GM12878 (cell line): ENCODE measurements around the gene MCOLN2. TPM values are rescaled to one million over a fixed set of nuclear protein-coding genes. Genes with fewer than 3 reads are reported as not detected.
A peak's percentile ranks its signal among the peaks of the same experiment; 100 is the strongest.

Source experiments
- ATAC-seq: fragments of 200-7000 bp; cut with Tn5 transposase; 3 replicates; pipeline ENCODE4 v1.9.1; 2020; ENCODE audit warnings: mild to moderate bottlenecking, moderate library complexity
- BruUV-seq: library from RNA; stranded (reverse); fragments of 400-500 nt; replicated peaks from 2 replicates; lab custom pipeline; 2021; lab: Mats Ljungman, UMichigan
- CTCF ChIA-PET: fragments of 300-600 bp; sonication (Branson Sonifier 250); formaldehyde crosslinking; extraction: SDS; loops from one replicate; lab custom pipeline; 2021; ENCODE audit warnings: inconsistent platforms; lab: Yijun Ruan, JAX
- POLR2A ChIA-PET: fragments of 350-600 bp; formaldehyde crosslinking; extraction: SDS; loops from one replicate; lab custom pipeline; 2021; ENCODE audit warnings: inconsistent platforms; lab: Charles Lee
- RAD21 ChIA-PET: fragments of 300-600 bp; sonication (Branson Sonifier 250); formaldehyde crosslinking; loops from one replicate; lab custom pipeline; 2023; ENCODE audit warnings: antibody characterized with exemption; ENCODE audit not compliant: unreplicated experiment; lab: Charles Lee
- SMC1A ChIA-PET: fragments of 300-600 bp; sonication (Branson Sonifier 250); formaldehyde crosslinking; loops from one replicate; lab custom pipeline; 2023; ENCODE audit not compliant: unreplicated experiment, uncharacterized antibody; lab: Charles Lee
- DNase-seq: peaks from one replicate; pipeline ENCODE4 v3.0.0-alpha.2; 2011; ENCODE audit warnings: low read depth, low spot score
- FAIRE-seq: peaks from 3 replicates; lab custom pipeline; 2011; peaks lifted over from hg19 to GRCh38; lab: Jason Lieb, UNC
- H2AFZ ChIP-seq: 2 replicates; pipeline ENCODE4 v1.6.0; 2011; ENCODE audit warnings: low read depth, low read length, control low read depth; ENCODE audit not compliant: control insufficient read depth
- H3K27ac ChIP-seq: 2 replicates; pipeline ENCODE4 v1.5.1; 2011; ENCODE audit warnings: control low read depth; ENCODE audit not compliant: control insufficient read depth, insufficient read depth
- H3K27me3 ChIP-seq, 2 experiments: replicated peaks in 1 of 2; 2 replicates each; pipeline versions ENCODE4 v1.6.0 to v1.6.1; 2011; ENCODE audit warnings: low read length in 1 of 2; ENCODE audit not compliant: control insufficient read depth in 2 of 2, insufficient read depth in 2 of 2
- H3K36me3 ChIP-seq, 2 experiments: 2 replicates each; pipeline ENCODE4 v1.5.1; 2011; ENCODE audit warnings: low read length in 1 of 2; ENCODE audit not compliant: control insufficient read depth in 2 of 2, insufficient read depth in 2 of 2
- H3K4me1 ChIP-seq: 2 replicates; pipeline ENCODE4 v1.6.1; 2011; ENCODE audit warnings: mild to moderate bottlenecking, low read length, moderate library complexity, mixed read lengths; ENCODE audit not compliant: control insufficient read depth, insufficient read depth
- H3K4me2 ChIP-seq: 2 replicates; pipeline ENCODE4 v1.6.0; 2011; ENCODE audit warnings: control low read depth; ENCODE audit not compliant: control insufficient read depth, insufficient read depth
- H3K4me3 ChIP-seq: fragments of 200-600 bp; sonication (generic); 2 replicates; pipeline ENCODE4 v1.5.1; 2016
- H3K79me2 ChIP-seq: 2 replicates; pipeline ENCODE4 v1.6.0; 2011; ENCODE audit warnings: low read length; ENCODE audit not compliant: control insufficient read depth, insufficient read depth
- H3K9ac ChIP-seq: 2 replicates; pipeline ENCODE4 v1.8.0; 2011; ENCODE audit warnings: low read length, control low read depth, mixed read lengths; ENCODE audit not compliant: control insufficient read depth, insufficient read depth
- H3K9me3 ChIP-seq: replicated peaks from 3 replicates; pipeline ENCODE4 v1.5.1; 2011; ENCODE audit warnings: mild to moderate bottlenecking, low read length; ENCODE audit not compliant: control insufficient read depth, insufficient read depth
- H4K20me1 ChIP-seq: 2 replicates; pipeline ENCODE4 v1.6.0; 2011; ENCODE audit not compliant: control insufficient read depth, insufficient read depth
- BCL3 ChIP-seq: IDR thresholded peaks from 2 replicates; pipeline ENCODE4 v1.6.1; 2011; ENCODE audit warnings: borderline replicate concordance, low read depth, mild to moderate bottlenecking, moderate library complexity, low read length; ENCODE audit not compliant: insufficient read depth, poor library complexity, severe bottlenecking
- EED ChIP-seq: sonication (generic); IDR thresholded peaks from 2 replicates; pipeline ENCODE4 v1.6.1; 2016; ENCODE audit warnings: antibody characterized with exemption, low read depth
- ESRRA ChIP-seq: IDR thresholded peaks from 2 replicates; pipeline ENCODE4 v1.6.1; 2012; ENCODE audit warnings: mild to moderate bottlenecking, low read length, improper control_type of control experiment
- IKZF1 ChIP-seq: fragments of 450-650 bp; conservative IDR thresholded peaks from 2 replicates; pipeline ENCODE4 v1.6.1; 2017; ENCODE audit warnings: antibody characterized with exemption, mild to moderate bottlenecking
- KLF5 ChIP-seq: fragments of 450-650 bp; IDR thresholded peaks from 2 replicates; pipeline ENCODE4 v1.6.1; 2014; ENCODE audit warnings: mild to moderate bottlenecking; ENCODE audit not compliant: partially characterized antibody
- MEF2A ChIP-seq: IDR thresholded peaks from 2 replicates; pipeline ENCODE4 v1.6.1; 2011; ENCODE audit warnings: low read depth, mild to moderate bottlenecking, low read length, moderate library complexity; ENCODE audit not compliant: insufficient read depth
- MXI1 ChIP-seq: fragments of 150-350 bp; IDR thresholded peaks from 2 replicates; pipeline ENCODE4 v1.6.1; 2011; ENCODE audit warnings: low read depth, mild to moderate bottlenecking, inconsistent platforms, low read length, improper control_type of control experiment
- NKRF ChIP-seq: fragments of 450-650 bp; conservative IDR thresholded peaks from 2 replicates; pipeline ENCODE4 v1.6.1; 2017; ENCODE audit warnings: mild to moderate bottlenecking, moderate library complexity
- POLR2AphosphoS5 ChIP-seq: IDR thresholded peaks from 2 replicates; pipeline ENCODE4 v1.6.1; 2011; ENCODE audit warnings: mild to moderate bottlenecking, low read length, inconsistent platforms
- SMAD5 ChIP-seq: IDR thresholded peaks from 2 replicates; pipeline ENCODE4 v1.6.1; 2016; ENCODE audit warnings: antibody characterized with exemption, low read depth
- SPI1 ChIP-seq: IDR thresholded peaks from 2 replicates; pipeline ENCODE4 v1.6.1; 2011; ENCODE audit warnings: low read depth, mild to moderate bottlenecking, low read length, moderate library complexity, borderline replicate concordance; ENCODE audit not compliant: insufficient read depth
- TCF3 ChIP-seq: IDR thresholded peaks from 2 replicates; pipeline ENCODE4 v1.6.1; 2012; ENCODE audit warnings: low read depth, mild to moderate bottlenecking, low read length, borderline replicate concordance; ENCODE audit not compliant: insufficient read depth
- ZBTB11 ChIP-seq: fragments of 450-650 bp; formaldehyde crosslinking; IDR thresholded peaks from 2 replicates; pipeline ENCODE4 v1.5.0; 2022; ENCODE audit warnings: mild to moderate bottlenecking, missing genetic modification characterization
- WGBS: methylation state at CpG from one replicate; pipeline ENCODE4 v1.1.6; 2016; ENCODE audit warnings: low lambda C conversion rate; ENCODE audit not compliant: insufficient replicate concordance, insufficient coverage; ENCODE audit errors: missing lambda C conversion rate; 5-methylcytosine and 5-hydroxymethylcytosine counted together
- in situ Hi-C: fragments of 300-500 bp; cut with MboI; formaldehyde crosslinking; loops from 9 replicates; pipeline ENCODE4 v1.14.3; 2018; ENCODE audit warnings: mixed read lengths
- intact Hi-C: fragments of 100-400 bp; cut with micrococcal nuclease; formaldehyde crosslinking; loops from one replicate; pipeline ENCODE4 v1.14.2; 2022; ENCODE audit not compliant: unreplicated experiment
- polyA plus RNA-seq, 11 experiments: library from polyadenylated mRNA; depleted of rRNA in 4 of 11; unstranded in 6 of 11; stranded (reverse) in 5 of 11; fragments of >200 nt; fragmentation: Nextera tagmentation in 4 of 11; fragmentation: Illumina TruSeq in 1 of 11; extraction: Ambion mirVana in 4 of 11; extraction: Trizol in 1 of 11; gene quantifications; 1 replicate in 1 of 11; 2 replicates in 10 of 11; pipeline versions ENCODE4 v1.2.1 to v1.2.3, GENCODE V29; 2011 to 2016; ENCODE audit warnings: inconsistent platforms in 2 of 11, missing spikeins in 2 of 11, low read depth in 1 of 11
- total RNA-seq, 4 experiments: library from RNA; depleted of rRNA in 3 of 4; stranded (reverse); fragments of >200 nt in 3 of 4; fragmentation: Illumina TruSeq in 1 of 4; extraction: Trizol in 1 of 4; gene quantifications; 2 replicates each; pipeline versions ENCODE4 v1.2.1 to v1.2.3, GENCODE V29; 2013 to 2021

Gene MCOLN2
- total and polyA plus RNA-seq, 10 of the 15 experiments (the other 5 are each of a cell fraction or from before 2014, with no cell fraction given) = 25.9 to 233 (median 109) TPM

- TF ChIP-seq ESRRA = no peak
- TF ChIP-seq EED = peak; percentile 46
- no peak for TF ChIP-seq KLF5
- no peak for TF ChIP-seq SMAD5
- TF ChIP-seq SPI1 = 0 out of 2 replicates have a peak, but pooled peaks have one; percentile 43
- no peak for TF ChIP-seq NKRF
- no peak for TF ChIP-seq MEF2A
Observed at GRCh38 chr1:84991097-84991920, 5.6 kb downstream of the MCOLN2 start (continued).

GRCh38 chr1:84988588-84988987, 8.3 kb downstream of the MCOLN2 start:
- DNase-seq = no peak
- TF ChIP-seq POLR2AphosphoS5 (peak; percentile 72; the same call in 1 of the 2 replicates), BCL3 (peak; percentile 29), IKZF1 (peak; percentile 78), ZBTB11 (no peak), MXI1 (no peak), TCF3 (no peak), MEF2A (0 out of 2 replicates have a peak, but pooled peaks have one; percentile 17)

More at GRCh38 chr1:84988588-84988987, 8.3 kb downstream of the MCOLN2 start:
- Histone ChIP-seq H3K79me2 (peaks cover 91% of the 10 kb centered on the region), H3K27me3 (no peaks in the 10 kb centered on the region), H3K4me3 (peak overlapping the region; percentile 62), H2AFZ (peak overlapping the region; percentile 15; the same call in 1 of the 2 replicates), H3K9me3 (no peaks in the 10 kb centered on the region; the same call in 1 of the 3 replicates), H3K4me2 (peak overlapping the region; percentile 72), H3K9ac (peak overlapping the region; percentile 22), H3K27ac (peak overlapping the region; percentile 77), H3K36me3 (peaks cover 1 to 5% of the 10 kb centered on the region in 2 experiments; a peak in 1 of 4 replicates), H3K4me1 (peaks cover 23% of the 10 kb centered on the region), H4K20me1 (no peaks in the 10 kb centered on the region)
- ChIA-PET SMC1A (interaction anchor here (0.7 to 9.8 kb wide), 2 partner anchors 15 to 31 kb away, joined by 5 to 132 read pairs; no protein-coding TSS in a partner anchor), CTCF (no interaction called here), RAD21 (interaction anchor here (0.7 to 0.9 kb wide), 2 partner anchors 16 to 39 kb away, joined by 4 to 7 read pairs; no protein-coding TSS in a partner anchor), POLR2A (interaction anchor here (0.7 to 8.7 kb wide), 3 partner anchors 10 to 15 kb away, joined by 3 to 69 read pairs (median 4); no protein-coding TSS in a partner anchor)
- no TSS peak for BruUV-seq
- intact Hi-C loops (loop anchor here (1.0 kb wide), 1 partner anchor 18 kb away; no protein-coding TSS in a partner anchor), in situ Hi-C loops (loop anchor here (25.0 kb wide), 1 partner anchor 1924 kb away; the partner anchor contains the start of genes HS2ST1 and SELENOF)
- peak; percentile 72 for ATAC-seq
- FAIRE-seq = peak; percentile 96
- 0% methylated on average over 2 of the region's 2 CpGs for WGBS
